ENCODE measurements around the gene PIGS.

The PIGS gene

DNA sequence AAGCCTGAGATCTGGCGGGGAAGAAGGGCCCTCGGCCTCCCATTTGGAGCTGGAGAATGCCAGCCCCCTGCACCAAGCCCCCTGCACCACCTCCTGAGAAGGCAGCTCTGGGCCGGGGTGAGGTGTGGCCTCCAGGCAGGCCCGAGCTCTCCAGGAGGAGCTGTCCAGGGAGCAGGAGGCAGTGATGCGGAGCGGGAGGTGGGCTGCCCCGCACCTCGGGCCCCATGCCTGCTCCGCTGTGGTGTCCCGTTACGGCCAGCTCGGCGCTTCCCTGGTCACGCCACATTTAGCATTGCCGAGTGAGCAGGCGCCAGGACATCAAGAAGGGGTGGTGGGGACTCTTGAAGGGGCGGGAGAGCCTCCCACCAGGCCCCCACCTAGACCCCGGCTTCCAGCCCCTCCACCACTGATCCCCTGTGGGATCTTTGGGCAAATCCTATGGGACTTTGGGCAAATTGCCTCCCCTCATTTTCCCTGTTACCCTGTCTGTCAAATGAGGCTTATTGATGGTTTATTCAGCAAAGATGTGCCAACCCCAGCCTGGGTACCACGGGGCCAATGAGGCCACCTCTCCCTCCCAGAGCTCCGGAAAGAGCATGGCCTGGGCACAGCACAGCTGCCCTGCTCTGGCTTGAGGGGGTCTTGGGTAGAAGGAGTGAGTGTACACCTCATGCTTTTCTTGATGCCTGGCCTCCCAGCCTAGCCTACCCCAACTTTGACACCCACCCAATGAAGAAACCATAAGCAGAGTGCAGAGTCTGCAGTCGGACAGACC, 49.8 kb downstream of the PIGS start:
- TF ChIP-seq, protein P1, sequence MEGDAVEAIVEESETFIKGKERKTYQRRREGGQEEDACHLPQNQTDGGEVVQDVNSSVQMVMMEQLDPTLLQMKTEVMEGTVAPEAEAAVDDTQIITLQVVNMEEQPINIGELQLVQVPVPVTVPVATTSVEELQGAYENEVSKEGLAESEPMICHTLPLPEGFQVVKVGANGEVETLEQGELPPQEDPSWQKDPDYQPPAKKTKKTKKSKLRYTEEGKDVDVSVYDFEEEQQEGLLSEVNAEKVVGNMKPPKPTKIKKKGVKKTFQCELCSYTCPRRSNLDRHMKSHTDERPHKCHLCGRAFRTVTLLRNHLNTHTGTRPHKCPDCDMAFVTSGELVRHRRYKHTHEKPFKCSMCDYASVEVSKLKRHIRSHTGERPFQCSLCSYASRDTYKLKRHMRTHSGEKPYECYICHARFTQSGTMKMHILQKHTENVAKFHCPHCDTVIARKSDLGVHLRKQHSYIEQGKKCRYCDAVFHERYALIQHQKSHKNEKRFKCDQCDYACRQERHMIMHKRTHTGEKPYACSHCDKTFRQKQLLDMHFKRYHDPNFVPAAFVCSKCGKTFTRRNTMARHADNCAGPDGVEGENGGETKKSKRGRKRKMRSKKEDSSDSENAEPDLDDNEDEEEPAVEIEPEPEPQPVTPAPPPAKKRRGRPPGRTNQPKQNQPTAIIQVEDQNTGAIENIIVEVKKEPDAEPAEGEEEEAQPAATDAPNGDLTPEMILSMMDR (IDR thresholded peaks at IDR 0.05; ENCODE audit: low read depth, low read length) = no peak
- no peak overlapping the region for H3K4me3 ChIP-seq (ENCODE audit: low read depth, low read length)

DNA sequence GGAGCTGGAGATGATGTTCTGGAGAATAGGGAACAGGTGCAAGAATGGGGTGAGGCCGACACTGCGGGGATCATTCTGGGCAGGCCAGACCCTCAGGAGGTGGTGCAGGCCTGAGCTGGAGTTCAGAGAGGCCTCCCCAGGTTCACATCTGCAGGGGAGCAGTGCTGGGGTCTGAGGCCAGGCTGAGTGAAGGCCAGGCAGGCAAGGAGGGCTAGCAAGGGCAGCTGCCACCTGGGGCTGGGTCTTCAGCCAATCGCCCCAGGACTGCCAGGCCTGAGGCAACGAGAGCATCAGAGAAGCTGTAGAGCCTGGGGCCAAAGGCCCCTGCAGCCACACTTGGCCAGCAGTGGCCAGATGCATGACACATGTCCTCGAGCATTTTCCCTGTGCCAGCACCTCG, 50.6 kb downstream of the PIGS start:
- TF ChIP-seq, protein P1 (IDR thresholded peaks at IDR 0.05; ENCODE audit: low read depth, low read length) = no peak
- H3K4me3 ChIP-seq (ENCODE audit: low read depth, low read length) = no peak overlapping the region

DNA sequence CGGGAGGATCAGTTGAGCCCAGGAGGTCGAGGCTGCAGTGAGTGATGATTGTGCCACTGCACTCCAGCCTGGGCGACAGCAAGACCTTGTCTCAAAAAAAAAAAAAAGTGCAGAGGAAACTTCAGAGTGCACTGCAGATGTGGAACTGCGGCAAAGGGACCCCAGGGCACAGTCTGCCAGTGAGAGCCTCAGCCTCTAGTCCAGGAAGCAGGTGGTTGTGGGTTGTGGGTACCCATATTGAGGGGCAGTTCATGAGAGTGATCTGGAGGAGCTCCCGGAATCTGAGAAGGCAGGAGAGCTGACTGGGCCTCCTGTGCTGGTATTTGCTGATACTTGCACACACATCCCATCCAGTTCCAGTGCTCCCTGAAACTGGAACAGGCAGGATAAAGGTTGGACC, 52.1 kb downstream of the PIGS start:
- TF ChIP-seq, protein P1 (IDR thresholded peaks at IDR 0.05; ENCODE audit: low read depth, low read length) = no peak

DNA sequence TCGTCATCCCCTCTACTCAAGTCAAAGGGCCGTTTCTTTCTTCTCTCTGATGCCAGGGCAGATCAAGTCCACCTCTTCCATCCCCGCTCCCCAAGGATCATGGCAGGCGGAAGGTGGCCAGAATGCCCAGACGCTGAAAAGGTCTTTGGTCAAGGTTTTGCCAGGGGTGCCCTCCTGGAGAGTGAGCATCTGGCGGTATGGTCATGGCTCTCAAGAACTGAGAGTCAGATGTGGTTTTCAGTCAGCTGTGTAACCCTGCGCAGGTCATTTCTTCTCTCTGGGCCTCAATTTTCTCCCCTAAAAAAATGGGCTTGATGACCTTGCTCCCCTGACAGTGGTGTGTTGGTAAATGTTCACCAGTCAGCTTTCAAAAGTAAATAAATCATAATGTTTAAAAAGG, 52.7 kb downstream of the PIGS start:
- H3K4me3 ChIP-seq (ENCODE audit: low read depth, low read length) = no peak overlapping the region
- TF ChIP-seq, protein P1 (IDR thresholded peaks at IDR 0.05; ENCODE audit: low read depth, low read length) = no peak

More for the DNA sequence above, 52.1 kb downstream of the PIGS start:
- H3K4me3 ChIP-seq (ENCODE audit: low read depth, low read length) = no peak overlapping the region

DNA sequence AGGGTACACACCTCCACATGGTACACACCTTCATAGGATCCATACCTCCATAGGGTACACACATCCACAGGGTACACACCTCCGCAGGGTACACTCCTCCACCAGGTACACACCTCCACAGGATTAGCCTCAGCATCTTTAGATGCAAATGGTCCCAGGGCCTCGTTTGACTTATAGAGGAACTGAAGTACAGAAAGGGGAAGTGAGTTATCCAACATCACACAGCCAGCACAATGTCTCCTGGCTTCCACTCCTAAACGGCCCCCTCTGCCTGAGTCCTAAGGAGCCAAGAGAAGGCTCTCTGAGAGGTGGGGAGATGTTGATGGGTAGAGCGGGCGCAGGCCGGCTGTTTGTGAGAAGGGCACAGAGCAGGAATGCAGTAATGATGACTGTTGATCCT, 53.2 kb downstream of the PIGS start:
- H3K4me3 ChIP-seq (ENCODE audit: low read depth, low read length) = no peak overlapping the region
- TF ChIP-seq, protein P1 (IDR thresholded peaks at IDR 0.05; ENCODE audit: low read depth, low read length) = no peak

DNA sequence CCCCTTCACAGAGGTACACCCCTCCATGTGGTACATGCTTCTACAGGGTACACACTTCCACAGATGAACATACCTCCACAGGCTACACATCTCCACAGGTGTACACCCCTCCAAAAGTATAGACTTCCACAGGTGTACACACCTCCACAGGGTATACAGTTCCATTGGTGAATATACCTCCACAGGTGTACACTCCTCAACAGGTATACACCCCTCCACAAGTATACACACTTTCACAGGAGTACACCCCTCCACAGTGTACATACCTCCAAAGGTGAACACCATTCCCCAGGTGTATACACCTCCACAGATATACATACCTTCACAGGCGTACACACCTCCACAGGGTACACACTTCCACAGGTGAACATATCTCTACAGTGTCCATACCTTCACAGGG, 55.8 kb downstream of the PIGS start:
- TF ChIP-seq, protein P1 (IDR thresholded peaks at IDR 0.05; ENCODE audit: low read depth, low read length) = no peak
- no peak overlapping the region for H3K4me3 ChIP-seq (ENCODE audit: low read depth, low read length)

DNA sequence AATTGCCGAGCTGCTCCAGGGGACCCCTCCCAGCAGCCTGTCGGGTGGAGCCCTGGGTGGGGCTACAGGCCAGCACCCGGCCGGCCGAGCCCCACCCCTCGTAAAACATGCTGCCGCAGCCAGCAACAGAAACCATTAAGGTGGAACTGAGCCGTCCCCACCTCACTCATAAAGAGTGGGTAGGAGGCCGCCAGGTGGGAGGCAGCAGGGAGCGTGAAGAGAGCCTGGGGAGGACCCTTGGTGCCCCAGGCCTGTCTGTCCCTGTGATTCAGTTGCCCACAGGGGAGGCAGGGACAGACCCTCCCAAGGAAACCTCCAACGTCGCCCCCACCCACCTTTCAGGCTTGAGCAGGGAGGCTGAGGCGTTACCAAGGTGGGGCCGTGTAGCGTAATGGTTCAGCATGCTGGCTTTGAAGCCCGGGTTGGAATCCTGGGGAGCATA, 56.7 kb downstream of the PIGS start:
- TF ChIP-seq, protein P1 (IDR thresholded peaks at IDR 0.05; ENCODE audit: low read depth, low read length) = no peak
- H3K4me3 ChIP-seq (ENCODE audit: low read depth, low read length) = no peak overlapping the region
